ENCODE results near the gene RPP25L. TPM values are rescaled to one million over a fixed set of nuclear protein-coding genes. Genes with fewer than 3 reads are reported as not detected.

RPP25L gene
- total and polyA plus RNA-seq, 9 of the 15 experiments (the other 6 are each of a cell fraction or from before 2014, with no cell fraction given), result 16.3 to 43.7 (median 29.0) TPM

DNA sequence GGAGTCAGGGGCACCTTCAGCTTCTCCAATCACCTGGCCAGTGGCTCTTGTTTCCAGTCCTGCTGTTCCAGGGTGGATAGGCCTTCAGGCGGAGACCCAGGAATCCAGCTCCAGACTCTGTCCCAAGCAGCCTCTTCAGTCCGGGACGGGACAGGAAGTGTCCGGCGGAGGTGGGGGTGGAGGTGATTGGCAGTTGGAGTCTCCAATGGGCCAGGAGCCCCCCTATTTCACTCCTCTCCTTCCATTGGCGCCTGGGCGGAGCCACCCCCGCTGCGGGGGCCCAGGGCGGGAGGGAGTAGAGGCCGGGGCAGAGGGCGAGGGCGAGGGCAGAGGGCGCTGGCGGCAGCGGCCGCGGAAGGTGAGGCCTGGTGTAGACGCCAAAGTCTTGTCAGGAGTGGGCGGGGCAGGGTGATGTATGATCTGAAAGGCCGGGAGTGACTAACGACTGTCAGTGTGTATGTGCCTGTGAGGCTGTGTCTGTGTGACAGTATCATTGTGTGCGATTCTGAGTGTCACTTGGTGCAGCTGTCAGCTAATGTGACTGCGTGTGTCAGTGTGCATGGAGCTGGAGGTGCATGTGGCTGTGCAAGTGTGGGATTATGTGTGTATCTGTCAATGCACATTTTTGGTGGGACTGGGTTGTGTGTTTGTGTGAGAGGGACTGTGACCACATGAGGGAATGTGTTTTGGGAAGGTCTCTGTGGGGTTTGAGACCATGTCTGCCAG is 40.1 kb upstream of the RPP25L start, which contains the start of gene IL11RA (continued):
- TF ChIP-seq, protein P1, sequence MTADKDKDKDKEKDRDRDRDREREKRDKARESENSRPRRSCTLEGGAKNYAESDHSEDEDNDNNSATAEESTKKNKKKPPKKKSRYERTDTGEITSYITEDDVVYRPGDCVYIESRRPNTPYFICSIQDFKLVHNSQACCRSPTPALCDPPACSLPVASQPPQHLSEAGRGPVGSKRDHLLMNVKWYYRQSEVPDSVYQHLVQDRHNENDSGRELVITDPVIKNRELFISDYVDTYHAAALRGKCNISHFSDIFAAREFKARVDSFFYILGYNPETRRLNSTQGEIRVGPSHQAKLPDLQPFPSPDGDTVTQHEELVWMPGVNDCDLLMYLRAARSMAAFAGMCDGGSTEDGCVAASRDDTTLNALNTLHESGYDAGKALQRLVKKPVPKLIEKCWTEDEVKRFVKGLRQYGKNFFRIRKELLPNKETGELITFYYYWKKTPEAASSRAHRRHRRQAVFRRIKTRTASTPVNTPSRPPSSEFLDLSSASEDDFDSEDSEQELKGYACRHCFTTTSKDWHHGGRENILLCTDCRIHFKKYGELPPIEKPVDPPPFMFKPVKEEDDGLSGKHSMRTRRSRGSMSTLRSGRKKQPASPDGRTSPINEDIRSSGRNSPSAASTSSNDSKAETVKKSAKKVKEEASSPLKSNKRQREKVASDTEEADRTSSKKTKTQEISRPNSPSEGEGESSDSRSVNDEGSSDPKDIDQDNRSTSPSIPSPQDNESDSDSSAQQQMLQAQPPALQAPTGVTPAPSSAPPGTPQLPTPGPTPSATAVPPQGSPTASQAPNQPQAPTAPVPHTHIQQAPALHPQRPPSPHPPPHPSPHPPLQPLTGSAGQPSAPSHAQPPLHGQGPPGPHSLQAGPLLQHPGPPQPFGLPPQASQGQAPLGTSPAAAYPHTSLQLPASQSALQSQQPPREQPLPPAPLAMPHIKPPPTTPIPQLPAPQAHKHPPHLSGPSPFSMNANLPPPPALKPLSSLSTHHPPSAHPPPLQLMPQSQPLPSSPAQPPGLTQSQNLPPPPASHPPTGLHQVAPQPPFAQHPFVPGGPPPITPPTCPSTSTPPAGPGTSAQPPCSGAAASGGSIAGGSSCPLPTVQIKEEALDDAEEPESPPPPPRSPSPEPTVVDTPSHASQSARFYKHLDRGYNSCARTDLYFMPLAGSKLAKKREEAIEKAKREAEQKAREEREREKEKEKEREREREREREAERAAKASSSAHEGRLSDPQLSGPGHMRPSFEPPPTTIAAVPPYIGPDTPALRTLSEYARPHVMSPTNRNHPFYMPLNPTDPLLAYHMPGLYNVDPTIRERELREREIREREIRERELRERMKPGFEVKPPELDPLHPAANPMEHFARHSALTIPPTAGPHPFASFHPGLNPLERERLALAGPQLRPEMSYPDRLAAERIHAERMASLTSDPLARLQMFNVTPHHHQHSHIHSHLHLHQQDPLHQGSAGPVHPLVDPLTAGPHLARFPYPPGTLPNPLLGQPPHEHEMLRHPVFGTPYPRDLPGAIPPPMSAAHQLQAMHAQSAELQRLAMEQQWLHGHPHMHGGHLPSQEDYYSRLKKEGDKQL (CRISPR knock-in tag; IDR thresholded peaks at IDR 0.05; ENCODE audit: borderline replicate concordance), result no peak
- TF ChIP-seq, protein P2, sequence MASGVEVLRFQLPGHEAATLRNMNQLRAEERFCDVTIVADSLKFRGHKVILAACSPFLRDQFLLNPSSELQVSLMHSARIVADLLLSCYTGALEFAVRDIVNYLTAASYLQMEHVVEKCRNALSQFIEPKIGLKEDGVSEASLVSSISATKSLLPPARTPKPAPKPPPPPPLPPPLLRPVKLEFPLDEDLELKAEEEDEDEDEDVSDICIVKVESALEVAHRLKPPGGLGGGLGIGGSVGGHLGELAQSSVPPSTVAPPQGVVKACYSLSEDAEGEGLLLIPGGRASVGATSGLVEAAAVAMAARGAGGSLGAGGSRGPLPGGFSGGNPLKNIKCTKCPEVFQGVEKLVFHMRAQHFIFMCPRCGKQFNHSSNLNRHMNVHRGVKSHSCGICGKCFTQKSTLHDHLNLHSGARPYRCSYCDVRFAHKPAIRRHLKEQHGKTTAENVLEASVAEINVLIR (CRISPR knock-in tag; IDR thresholded peaks at IDR 0.05), result no peak
- no peak; a peak in 1 of 4 replicates for TF ChIP-seq ZNF318 (IDR thresholded peaks at IDR 0.05; ENCODE audit: borderline replicate concordance in 1 of 2, low read depth in 1 of 2)
- TF ChIP-seq, protein P3, sequence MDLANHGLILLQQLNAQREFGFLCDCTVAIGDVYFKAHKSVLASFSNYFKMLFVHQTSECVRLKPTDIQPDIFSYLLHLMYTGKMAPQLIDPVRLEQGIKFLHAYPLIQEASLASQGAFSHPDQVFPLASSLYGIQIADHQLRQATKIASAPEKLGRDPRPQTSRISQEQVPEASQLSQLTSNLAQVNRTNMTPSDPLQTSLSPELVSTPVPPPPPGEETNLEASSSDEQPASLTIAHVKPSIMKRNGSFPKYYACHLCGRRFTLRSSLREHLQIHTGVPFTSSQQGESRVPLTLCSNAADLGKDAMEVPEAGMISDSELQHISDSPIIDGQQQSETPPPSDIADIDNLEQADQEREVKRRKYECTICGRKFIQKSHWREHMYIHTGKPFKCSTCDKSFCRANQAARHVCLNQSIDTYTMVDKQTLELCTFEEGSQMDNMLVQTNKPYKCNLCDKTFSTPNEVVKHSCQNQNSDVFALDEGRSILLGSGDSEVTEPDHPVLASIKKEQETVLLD (IDR thresholded peaks at IDR 0.05), result no peak
- peak; percentile 99 for TF ChIP-seq MEIS2 (IDR thresholded peaks at IDR 0.05; ENCODE audit: partially characterized antibody)
- TF ChIP-seq GATAD2B (IDR thresholded peaks at IDR 0.05; ENCODE audit: borderline replicate concordance), result no peak; the same call in 1 of the 2 replicates
- no peak for TF ChIP-seq IRF9 (tag; IDR thresholded peaks at IDR 0.05)
- TF ChIP-seq PYGO2 (tag; IDR thresholded peaks at IDR 0.05), result no peak

Data from K562 (cell line).